ENCODE results near the gene EPC1. TPM values are rescaled to one million over a fixed set of nuclear protein-coding genes. Genes with fewer than 3 reads are reported as not detected.

EPC1 gene
- total RNA-seq, 4 donors from 2014 or later = 40.3 to 148 (median 62.2) TPM

GRCh38 chr10:32328499-32328898 lies 18.5 kb downstream of the EPC1 start:
- H3K36me3 ChIP-seq = no peaks in the 10 kb centered on the region
- in situ Hi-C loops (cut with MboI; ENCODE audit: low pct_ligation_motif_present in 1 of 4, low pct_unique_long_range_greater_than_20kb in 1 of 4, low sequenced_read_pairs in 3 of 4) = no loop called here
- TF ChIP-seq POLR2A (IDR thresholded peaks at IDR 0.05) = no peak
- no peak for TF ChIP-seq POLR2AphosphoS5 (IDR thresholded peaks at IDR 0.05)
- TF ChIP-seq CTCF (IDR thresholded peaks at IDR 0.05) = no peak
- no peak for TF ChIP-seq EP300 (IDR thresholded peaks at IDR 0.05; ENCODE audit: low read depth)

GRCh38 chr10:32327364-32327691 lies 19.6 kb downstream of the EPC1 start:
- in situ Hi-C loops (cut with MboI; ENCODE audit: low pct_ligation_motif_present in 1 of 4, low pct_unique_long_range_greater_than_20kb in 1 of 4, low sequenced_read_pairs in 3 of 4) = no loop called here
- H3K9me3 ChIP-seq = no peaks in the 10 kb centered on the region
- TF ChIP-seq POLR2A (IDR thresholded peaks at IDR 0.05) = no peak
- TF ChIP-seq EP300 (IDR thresholded peaks at IDR 0.05; ENCODE audit: low read depth) = no peak
- no peak for TF ChIP-seq POLR2AphosphoS5 (IDR thresholded peaks at IDR 0.05)
- no peak for TF ChIP-seq CTCF (IDR thresholded peaks at IDR 0.05)
- DNase-seq = no peak
- H3K36me3 ChIP-seq = no peaks in the 10 kb centered on the region
- H3K4me3 ChIP-seq = no peak overlapping the region
- H3K27me3 ChIP-seq = no peaks in the 10 kb centered on the region
- H3K4me1 ChIP-seq = peaks cover 20 to 92% (median 57%) of the 10 kb centered on the region in 4 donors
- WGBS, 2 donors (ENCODE audit: low coverage in 1 of 2) = 50% methylated on average over 1 of the region's 1 CpG; no CpG with 5 or more reads in 1 of the 2 donors
- H3K27ac ChIP-seq = no peak overlapping the region
- intact Hi-C loops (cut with DNase I; ENCODE audit: low total_unique reads) = no loop called here

More at GRCh38 chr10:32328499-32328898, 18.5 kb downstream of the EPC1 start:
- H3K27ac ChIP-seq = no peak overlapping the region
- WGBS, 2 donors (ENCODE audit: low coverage in 1 of 2) = 52% methylated on average over 3 of the region's 3 CpGs; no CpG with 5 or more reads in 1 of the 2 donors
- H3K4me1 ChIP-seq = peaks cover 31 to 93% (median 64%) of the 10 kb centered on the region in 4 donors
- no peak for DNase-seq
- H3K27me3 ChIP-seq = no peaks in the 10 kb centered on the region
- no peaks in the 10 kb centered on the region for H3K9me3 ChIP-seq
- intact Hi-C loops (cut with DNase I; ENCODE audit: low total_unique reads) = no loop called here
- H3K4me3 ChIP-seq = no peak overlapping the region

- TF ChIP-seq EP300 (IDR thresholded peaks at IDR 0.05; ENCODE audit: low read depth) (no peak), CTCF (IDR thresholded peaks at IDR 0.05) (no peak)
- intact Hi-C loops (cut with DNase I; ENCODE audit: low total_unique reads) = no loop called here
- Histone ChIP-seq H3K4me1 (peaks cover 15 to 92% (median 54%) of the 10 kb centered on the region in 4 donors), H3K27me3 (no peaks in the 10 kb centered on the region), H3K36me3 (no peaks in the 10 kb centered on the region), H3K9me3 (no peaks in the 10 kb centered on the region), H3K4me3 (no peak overlapping the region), H3K27ac (no peak overlapping the region)
- in situ Hi-C loops (cut with MboI; ENCODE audit: low pct_ligation_motif_present in 1 of 4, low pct_unique_long_range_greater_than_20kb in 1 of 4, low sequenced_read_pairs in 3 of 4) = no loop called here
- DNase-seq = no peak
- 65 to 71% methylated on average over 4 of the region's 4 CpGs for WGBS, 2 donors (ENCODE audit: low coverage in 1 of 2)
Measured at GRCh38 chr10:32326680-32327363, 20.1 kb downstream of the EPC1 start.

- Histone ChIP-seq H3K27ac (no peak overlapping the region), H3K36me3 (no peaks in the 10 kb centered on the region), H3K4me3 (no peak overlapping the region), H3K27me3 (no peaks in the 10 kb centered on the region), H3K4me1 (peaks cover 15 to 89% (median 50%) of the 10 kb centered on the region in 4 donors), H3K9me3 (no peaks in the 10 kb centered on the region)
- in situ Hi-C loops (cut with MboI; ENCODE audit: low pct_ligation_motif_present in 1 of 4, low pct_unique_long_range_greater_than_20kb in 1 of 4, low sequenced_read_pairs in 3 of 4) = no loop called here
- no peak for TF ChIP-seq POLR2AphosphoS5 (IDR thresholded peaks at IDR 0.05)
- TF ChIP-seq POLR2A (IDR thresholded peaks at IDR 0.05) = no peak
- no peak for TF ChIP-seq CTCF (IDR thresholded peaks at IDR 0.05)
- no peak for TF ChIP-seq EP300 (IDR thresholded peaks at IDR 0.05; ENCODE audit: low read depth)
- DNase-seq = no peak
- intact Hi-C loops (cut with DNase I; ENCODE audit: low total_unique reads) = no loop called here
- 46 to 51% methylated on average over 4 of the region's 4 CpGs for WGBS, 2 donors (ENCODE audit: low coverage in 1 of 2)
Measured at GRCh38 chr10:32326119-32326518, 20.8 kb downstream of the EPC1 start.
